Breast epithelium (tissue), 4 donors: ENCODE measurements around the gene KL. TPM values are rescaled to one million over a fixed set of nuclear protein-coding genes. Genes with fewer than 3 reads are reported as not detected.

Experiments
- DNase-seq, 2 donors: peaks; one replicate each; pipeline ENCODE4 v3.0.0-alpha.2; 2019; ENCODE audit warnings: low spot score in 2 of 2
- H3K27ac ChIP-seq, 2 donors: fragments of 200-600 bp; sonication (generic) in 1 of 2; one replicate each; pipeline ENCODE4 v1.5.1; 2016 to 2019; ENCODE audit warnings: mild to moderate bottlenecking in 1 of 2
- H3K27me3 ChIP-seq, 2 donors: fragments of 200-600 bp; sonication (generic) in 1 of 2; one replicate each; pipeline versions ENCODE4 v1.5.1 to v1.6.0; 2017 to 2019; ENCODE audit warnings: control low read depth in 1 of 2, mild to moderate bottlenecking in 1 of 2
- H3K36me3 ChIP-seq: fragments of 200-600 bp; one replicate; pipeline ENCODE4 v1.5.1; 2019
- H3K4me1 ChIP-seq, 2 donors: fragments of 200-600 bp; sonication (generic); one replicate each; pipeline ENCODE4 v1.5.1; 2016 to 2019; ENCODE audit warnings: control low read depth in 1 of 2
- H3K4me3 ChIP-seq, 3 donors: fragments of 200-600 bp; sonication (generic); 1 replicate in 2 of 3; 2 replicates in 1 of 3; pipeline ENCODE4 v1.5.1; 2016 to 2019; ENCODE audit warnings: mild to moderate bottlenecking in 3 of 3, moderate library complexity in 2 of 3
- H3K9me3 ChIP-seq, 2 donors: fragments of 200-600 bp; sonication (generic) in 1 of 2; one replicate each; pipeline ENCODE4 v1.5.1; 2016 to 2019; ENCODE audit warnings: control low read depth in 1 of 2
- POLR2A ChIP-seq: fragments of 450-650 bp; IDR thresholded peaks from one replicate; pipeline ENCODE4 v1.6.1; 2016; ENCODE audit warnings: antibody characterized with exemption, mild to moderate bottlenecking, moderate library complexity
- POLR2AphosphoS5 ChIP-seq, 3 donors: sonication (generic); formaldehyde crosslinking; IDR thresholded peaks; one replicate each; pipeline ENCODE4 v1.6.1; 2017; ENCODE audit warnings: antibody characterized with exemption in 3 of 3
- intact Hi-C: fragments of 100-400 bp; cut with DNase I; formaldehyde crosslinking; loops from one replicate; pipeline ENCODE4 v1.15.1; 2023; ENCODE audit warnings: low total_unique reads
- total RNA-seq, 3 donors: library from RNA; depleted of rRNA; stranded (reverse); fragments of >200 nt; gene quantifications; one replicate each; pipeline ENCODE4 v1.1.0, GENCODE V29; 2016
- TF ChIP-seq, protein P1 (sequence below), 3 donors: fragments of 450-650 bp; IDR thresholded peaks; one replicate each; pipeline ENCODE4 v1.5.1; 2016 to 2017; ENCODE audit warnings: antibody characterized with exemption in 3 of 3, mild to moderate bottlenecking in 3 of 3, moderate library complexity in 3 of 3

The KL gene
- total RNA-seq, 3 donors from 2014 or later = 2.7 to 4.3 (median 2.9) TPM

DNA sequence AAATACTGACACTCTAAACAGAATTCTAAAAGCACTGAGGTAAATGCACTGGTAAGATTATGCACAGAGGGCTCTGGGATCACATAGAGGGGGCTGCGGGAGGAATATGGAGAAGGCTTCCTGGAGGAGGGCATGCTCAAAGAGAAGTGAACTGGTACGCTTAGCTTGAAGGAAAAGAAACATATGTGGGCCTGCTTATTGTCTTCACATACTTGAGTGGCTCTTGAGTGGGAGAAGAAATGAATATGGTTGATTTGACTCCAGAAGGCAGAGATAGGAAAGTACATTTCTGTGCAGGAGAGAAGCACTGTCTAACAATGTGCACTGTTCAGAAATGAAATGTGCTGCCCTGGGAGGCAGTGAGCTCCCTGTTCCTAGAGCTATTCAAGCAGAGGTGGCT is 91.1 kb downstream of the KL start:
- intact Hi-C loops = no loop called here
- H3K36me3 ChIP-seq = peaks cover 4% of the 10 kb centered on the region
- no peak for TF ChIP-seq POLR2AphosphoS5 (IDR thresholded peaks at IDR 0.05)

DNA sequence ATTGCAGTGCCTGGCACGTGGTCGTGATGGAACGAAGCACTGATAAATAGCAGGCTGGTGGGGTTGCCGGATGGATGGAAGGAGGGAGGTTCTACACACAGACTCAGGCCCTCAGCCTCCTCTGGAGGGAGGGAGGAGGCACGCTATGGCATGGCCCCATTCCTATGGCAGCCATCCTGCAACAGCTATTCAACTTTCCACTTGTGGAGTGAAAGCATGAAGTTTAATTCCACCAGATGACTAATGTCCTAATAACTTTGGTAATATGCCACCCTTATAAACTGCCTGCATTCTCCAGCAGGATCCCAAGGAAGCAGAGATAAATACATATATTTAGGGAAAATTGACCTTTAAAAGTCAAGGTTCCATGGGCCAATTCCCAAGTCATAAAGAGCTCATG is 92.4 kb downstream of the KL start:
- no peak overlapping the region for H3K4me3 ChIP-seq
- no peak for DNase-seq
- H3K27ac ChIP-seq = no peak overlapping the region
- TF ChIP-seq POLR2A (no peak), POLR2AphosphoS5 (IDR thresholded peaks at IDR 0.05) (no peak)
- TF ChIP-seq, protein P1, sequence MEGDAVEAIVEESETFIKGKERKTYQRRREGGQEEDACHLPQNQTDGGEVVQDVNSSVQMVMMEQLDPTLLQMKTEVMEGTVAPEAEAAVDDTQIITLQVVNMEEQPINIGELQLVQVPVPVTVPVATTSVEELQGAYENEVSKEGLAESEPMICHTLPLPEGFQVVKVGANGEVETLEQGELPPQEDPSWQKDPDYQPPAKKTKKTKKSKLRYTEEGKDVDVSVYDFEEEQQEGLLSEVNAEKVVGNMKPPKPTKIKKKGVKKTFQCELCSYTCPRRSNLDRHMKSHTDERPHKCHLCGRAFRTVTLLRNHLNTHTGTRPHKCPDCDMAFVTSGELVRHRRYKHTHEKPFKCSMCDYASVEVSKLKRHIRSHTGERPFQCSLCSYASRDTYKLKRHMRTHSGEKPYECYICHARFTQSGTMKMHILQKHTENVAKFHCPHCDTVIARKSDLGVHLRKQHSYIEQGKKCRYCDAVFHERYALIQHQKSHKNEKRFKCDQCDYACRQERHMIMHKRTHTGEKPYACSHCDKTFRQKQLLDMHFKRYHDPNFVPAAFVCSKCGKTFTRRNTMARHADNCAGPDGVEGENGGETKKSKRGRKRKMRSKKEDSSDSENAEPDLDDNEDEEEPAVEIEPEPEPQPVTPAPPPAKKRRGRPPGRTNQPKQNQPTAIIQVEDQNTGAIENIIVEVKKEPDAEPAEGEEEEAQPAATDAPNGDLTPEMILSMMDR (IDR thresholded peaks at IDR 0.05) = no peak
- intact Hi-C loops = no loop called here
- H3K4me1 ChIP-seq = peaks cover 0 to 8% of the 10 kb centered on the region in 2 donors
- peaks cover 4% of the 10 kb centered on the region for H3K36me3 ChIP-seq
- no peaks in the 10 kb centered on the region for H3K9me3 ChIP-seq
- no peaks in the 10 kb centered on the region for H3K27me3 ChIP-seq

More for the DNA sequence above, 91.1 kb downstream of the KL start:
- Histone ChIP-seq H3K4me1 (peaks cover 0 to 8% of the 10 kb centered on the region in 2 donors), H3K27me3 (no peaks in the 10 kb centered on the region), H3K9me3 (no peaks in the 10 kb centered on the region), H3K4me3 (no peak overlapping the region), H3K27ac (no peak overlapping the region)
- DNase-seq = no peak

DNA sequence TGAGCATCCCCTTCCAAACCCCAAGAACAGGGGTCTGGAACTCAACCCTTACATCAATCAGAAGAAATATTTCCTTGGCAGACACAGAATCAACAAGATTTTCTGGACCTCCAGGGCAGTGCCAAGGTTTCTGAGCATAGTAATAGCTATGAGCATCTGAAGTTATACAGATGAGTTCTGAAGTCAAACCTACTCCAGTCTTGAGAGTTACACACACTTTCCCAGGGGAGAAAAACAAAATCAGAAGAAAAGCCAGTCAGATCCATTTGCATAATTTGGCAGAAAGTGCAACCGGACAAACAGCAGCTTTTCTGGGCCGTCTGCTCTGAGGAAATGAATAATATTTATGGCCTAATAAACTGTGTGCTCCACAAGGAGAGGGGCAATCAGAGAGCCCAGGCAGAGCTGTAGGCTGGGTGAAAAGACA is 93.1 kb downstream of the KL start:
- Histone ChIP-seq H3K4me1 (peaks cover 0 to 8% of the 10 kb centered on the region in 2 donors), H3K27me3 (no peaks in the 10 kb centered on the region), H3K4me3 (no peak overlapping the region), H3K27ac (peak overlapping the region in 1 of 2 donors; percentile 82), H3K36me3 (peaks cover 3% of the 10 kb centered on the region), H3K9me3 (no peaks in the 10 kb centered on the region)
- intact Hi-C loops = no loop called here
- TF ChIP-seq POLR2AphosphoS5 (IDR thresholded peaks at IDR 0.05) = no peak
- TF ChIP-seq, protein P1 (IDR thresholded peaks at IDR 0.05) = no peak
- no peak for TF ChIP-seq POLR2A
- no peak for DNase-seq

DNA sequence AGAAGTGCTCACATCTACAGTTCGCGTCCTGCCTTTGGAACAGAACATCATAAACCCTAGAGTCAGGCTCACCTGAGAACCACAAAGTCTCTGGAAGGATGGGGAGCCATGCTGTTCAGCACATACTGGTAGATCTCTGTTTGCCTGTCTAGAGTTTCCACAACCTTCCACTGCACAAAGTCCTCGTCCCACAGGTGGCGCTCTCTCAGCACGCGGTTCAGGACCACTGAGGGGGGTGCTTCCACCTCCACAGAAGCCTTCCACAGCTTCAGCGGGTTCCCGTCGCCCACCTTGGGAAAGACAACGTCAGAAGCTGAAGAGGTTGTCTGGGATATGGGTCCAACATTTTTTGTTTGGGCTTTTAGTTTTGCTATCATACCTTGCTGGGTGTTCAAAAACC is 93.6 kb downstream of the KL start:
- H3K36me3 ChIP-seq = no peaks in the 10 kb centered on the region
- TF ChIP-seq POLR2AphosphoS5 (IDR thresholded peaks at IDR 0.05) = no peak
- TF ChIP-seq, protein P1 (IDR thresholded peaks at IDR 0.05) = no peak
- TF ChIP-seq POLR2A = no peak
- no peaks in the 10 kb centered on the region for H3K27me3 ChIP-seq
- no peak overlapping the region for H3K4me3 ChIP-seq
- DNase-seq = no peak
- H3K4me1 ChIP-seq = peaks cover 0 to 8% of the 10 kb centered on the region in 2 donors
- intact Hi-C loops = no loop called here
- peak overlapping the region; percentile 78 to 82 for H3K27ac ChIP-seq
- H3K9me3 ChIP-seq = no peaks in the 10 kb centered on the region

DNA sequence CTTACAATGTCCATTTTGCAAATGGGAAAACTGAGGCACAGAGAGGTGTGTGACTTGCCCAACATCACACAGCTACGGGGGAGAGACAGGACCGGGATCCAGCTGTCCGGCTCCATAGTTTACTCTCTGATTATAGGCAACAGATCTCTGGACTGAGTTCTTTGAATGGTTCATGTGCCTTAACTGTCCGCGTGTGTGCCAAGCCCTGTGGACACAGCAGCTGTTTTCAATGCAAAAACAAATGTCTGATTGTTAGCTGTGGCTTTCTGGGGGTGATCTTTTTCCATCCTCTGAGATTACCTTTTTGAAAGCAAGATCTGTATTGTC is 94.1 kb downstream of the KL start:
- no peak overlapping the region for H3K4me3 ChIP-seq
- intact Hi-C loops = no loop called here
- peak overlapping the region; percentile 78 to 82 for H3K27ac ChIP-seq
- H3K36me3 ChIP-seq = no peaks in the 10 kb centered on the region
- no peak for DNase-seq
- H3K4me1 ChIP-seq = peaks cover 0 to 8% of the 10 kb centered on the region in 2 donors
- H3K27me3 ChIP-seq = no peaks in the 10 kb centered on the region
- TF ChIP-seq, protein P1 (IDR thresholded peaks at IDR 0.05) = no peak
- TF ChIP-seq POLR2AphosphoS5 (IDR thresholded peaks at IDR 0.05) (no peak), POLR2A (no peak)
- H3K9me3 ChIP-seq = no peaks in the 10 kb centered on the region
